ENCODE measurements around the gene CNGA3. TPM values are rescaled to one million over a fixed set of nuclear protein-coding genes. Genes with fewer than 3 reads are reported as not detected.

CNGA3 gene
- total and polyA plus RNA-seq, 2 experiments from 2014 or later: under 0.01 to 0.30 TPM

GRCh38 chr2:98419544-98419943, 73.3 kb downstream of the CNGA3 start:
- H3K4me3 ChIP-seq: no peak overlapping the region
- H3K9ac ChIP-seq: no peak overlapping the region

GRCh38 chr2:98419977-98420725, 73.9 kb downstream of the CNGA3 start:
- Histone ChIP-seq H3K36me3 (ENCODE audit: low read depth) (no peaks in the 10 kb centered on the region), H3K27ac (no peak overlapping the region), H3K4me3 (no peak overlapping the region), H3K4me1 (ENCODE audit: insufficient read depth) (no peaks in the 10 kb centered on the region), H3K4me2 (ENCODE audit: unreplicated experiment) (no peak overlapping the region), H2AFZ (no peak overlapping the region), H3K79me2 (ENCODE audit: insufficient read depth) (no peaks in the 10 kb centered on the region), H3K9me3 (ENCODE audit: low read depth) (peaks cover 3% of the 10 kb centered on the region), H3K27me3 (replicated peaks; ENCODE audit: insufficient read depth) (no peaks in the 10 kb centered on the region), H4K20me1 (ENCODE audit: insufficient read depth) (no peaks in the 10 kb centered on the region), H3K9me2 (ENCODE audit: insufficient read depth) (no peaks in the 10 kb centered on the region), H3K9ac (no peak overlapping the region), H3F3A (ENCODE audit: insufficient read depth) (no peaks in the 10 kb centered on the region)
- peak; percentile 3 for DNase-seq
- TF ChIP-seq EZH2 (IDR thresholded peaks at IDR 0.05; ENCODE audit: insufficient read depth, poor library complexity, severe bottlenecking) (no peak), EZH2phosphoT487 (IDR thresholded peaks at IDR 0.05; ENCODE audit: insufficient read depth, low read depth) (no peak)
- in situ Hi-C loops (cut with MboI): loop anchor here (10.0 to 25.0 kb wide), 3 partner anchors 185 to 642 kb away; partner anchors contain the start of genes COA5 and UNC50
- WGBS, 2 experiments (ENCODE audit: low coverage in 1 of 2, low lambda C conversion rate in 2 of 2, missing lambda C conversion rate in 2 of 2): 30 to 35% methylated on average over 6 of the region's 6 CpGs

More at GRCh38 chr2:98419544-98419943, 73.3 kb downstream of the CNGA3 start:
- Histone ChIP-seq H4K20me1 (ENCODE audit: insufficient read depth) (no peaks in the 10 kb centered on the region), H3K36me3 (ENCODE audit: low read depth) (no peaks in the 10 kb centered on the region), H2AFZ (no peak overlapping the region), H3K27me3 (replicated peaks; ENCODE audit: insufficient read depth) (no peaks in the 10 kb centered on the region), H3K9me3 (ENCODE audit: low read depth) (peaks cover 3% of the 10 kb centered on the region), H3K9me2 (ENCODE audit: insufficient read depth) (no peaks in the 10 kb centered on the region), H3K4me1 (ENCODE audit: insufficient read depth) (no peaks in the 10 kb centered on the region), H3K4me2 (ENCODE audit: unreplicated experiment) (no peak overlapping the region), H3K79me2 (ENCODE audit: insufficient read depth) (no peaks in the 10 kb centered on the region), H3K27ac (no peak overlapping the region), H3F3A (ENCODE audit: insufficient read depth) (no peaks in the 10 kb centered on the region)
- no peak for DNase-seq
- 69 to 75% methylated on average over 2 of the region's 2 CpGs for WGBS, 2 experiments (ENCODE audit: low coverage in 1 of 2, low lambda C conversion rate in 2 of 2, missing lambda C conversion rate in 2 of 2)
- in situ Hi-C loops (cut with MboI): loop anchor here (10.0 to 25.0 kb wide), 3 partner anchors 185 to 643 kb away; partner anchors contain the start of genes COA5 and UNC50
- TF ChIP-seq EZH2phosphoT487 (IDR thresholded peaks at IDR 0.05; ENCODE audit: insufficient read depth, low read depth) (no peak), EZH2 (IDR thresholded peaks at IDR 0.05; ENCODE audit: insufficient read depth, poor library complexity, severe bottlenecking) (no peak)

- Histone ChIP-seq H3K9ac (no peak overlapping the region), H3K27me3 (replicated peaks; ENCODE audit: insufficient read depth) (0 out of 2 replicates have a peak, but pooled peaks cover 11% of the 10 kb centered on the region), H3K9me2 (ENCODE audit: insufficient read depth) (no peaks in the 10 kb centered on the region), H3K27ac (no peak overlapping the region), H3K4me3 (no peak overlapping the region), H3K9me3 (ENCODE audit: low read depth) (peaks cover 3% of the 10 kb centered on the region), H3F3A (ENCODE audit: insufficient read depth) (no peaks in the 10 kb centered on the region), H3K36me3 (ENCODE audit: low read depth) (no peaks in the 10 kb centered on the region), H3K4me1 (ENCODE audit: insufficient read depth) (no peaks in the 10 kb centered on the region), H3K79me2 (ENCODE audit: insufficient read depth) (no peaks in the 10 kb centered on the region), H4K20me1 (ENCODE audit: insufficient read depth) (no peaks in the 10 kb centered on the region), H3K4me2 (ENCODE audit: unreplicated experiment) (no peak overlapping the region), H2AFZ (no peak overlapping the region)
- in situ Hi-C loops (cut with MboI): loop anchor here (25.0 kb wide), 2 partner anchors 415 to 640 kb away; no protein-coding TSS in a partner anchor
- TF ChIP-seq EZH2phosphoT487 (IDR thresholded peaks at IDR 0.05; ENCODE audit: insufficient read depth, low read depth): no peak
- no peak for TF ChIP-seq EZH2 (IDR thresholded peaks at IDR 0.05; ENCODE audit: insufficient read depth, poor library complexity, severe bottlenecking)
- no peak for DNase-seq
Observed at GRCh38 chr2:98422449-98422848, 76.2 kb downstream of the CNGA3 start.

- H3K9me3 ChIP-seq (ENCODE audit: low read depth): peaks cover 3% of the 10 kb centered on the region
- 56 to 61% methylated on average over 5 of the region's 5 CpGs for WGBS, 2 experiments (ENCODE audit: low coverage in 1 of 2, low lambda C conversion rate in 2 of 2, missing lambda C conversion rate in 2 of 2)
- DNase-seq: no peak
- no peaks in the 10 kb centered on the region for H3K36me3 ChIP-seq (ENCODE audit: low read depth)
- no peak overlapping the region for H3K4me2 ChIP-seq (ENCODE audit: unreplicated experiment)
- 0 out of 2 replicates have a peak, but pooled peaks cover 11% of the 10 kb centered on the region for H3K27me3 ChIP-seq (replicated peaks; ENCODE audit: insufficient read depth)
- no peaks in the 10 kb centered on the region for H3K4me1 ChIP-seq (ENCODE audit: insufficient read depth)
- no peaks in the 10 kb centered on the region for H4K20me1 ChIP-seq (ENCODE audit: insufficient read depth)
- in situ Hi-C loops (cut with MboI): no loop called here
- no peaks in the 10 kb centered on the region for H3K9me2 ChIP-seq (ENCODE audit: insufficient read depth)
- H3K27ac ChIP-seq: no peak overlapping the region
- no peak overlapping the region for H2AFZ ChIP-seq
- TF ChIP-seq EZH2phosphoT487 (IDR thresholded peaks at IDR 0.05; ENCODE audit: insufficient read depth, low read depth): no peak
- no peak for TF ChIP-seq EZH2 (IDR thresholded peaks at IDR 0.05; ENCODE audit: insufficient read depth, poor library complexity, severe bottlenecking)
- no peak overlapping the region for H3K4me3 ChIP-seq
- H3K9ac ChIP-seq: no peak overlapping the region
- H3F3A ChIP-seq (ENCODE audit: insufficient read depth): no peaks in the 10 kb centered on the region
- no peaks in the 10 kb centered on the region for H3K79me2 ChIP-seq (ENCODE audit: insufficient read depth)
Observed at GRCh38 chr2:98426771-98427170, 80.5 kb downstream of the CNGA3 start.
